GM10266 (cell line): Measurements from ENCODE around the gene MRPL28.

ENCODE experiments used
- DNase-seq: peaks from one replicate; pipeline ENCODE4 v3.0.0; 2012; ENCODE audit errors: extremely low spot score
- CTCF ChIP-seq: IDR thresholded peaks from 2 replicates; pipeline ENCODE4 v1.5.1; 2012; ENCODE audit warnings: mild to moderate bottlenecking, low read depth; ENCODE audit not compliant: control insufficient read depth, insufficient read depth; ENCODE audit errors: missing control alignments

The MRPL28 gene

GRCh38 chr16:374616-374926 lies 4.2 kb upstream of the MRPL28 start:
- TF ChIP-seq CTCF, result no peak
- DNase-seq, result no peak

- no peak for TF ChIP-seq CTCF
Observed at GRCh38 chr16:373848-374615, 3.7 kb upstream of the MRPL28 start.

DNA sequence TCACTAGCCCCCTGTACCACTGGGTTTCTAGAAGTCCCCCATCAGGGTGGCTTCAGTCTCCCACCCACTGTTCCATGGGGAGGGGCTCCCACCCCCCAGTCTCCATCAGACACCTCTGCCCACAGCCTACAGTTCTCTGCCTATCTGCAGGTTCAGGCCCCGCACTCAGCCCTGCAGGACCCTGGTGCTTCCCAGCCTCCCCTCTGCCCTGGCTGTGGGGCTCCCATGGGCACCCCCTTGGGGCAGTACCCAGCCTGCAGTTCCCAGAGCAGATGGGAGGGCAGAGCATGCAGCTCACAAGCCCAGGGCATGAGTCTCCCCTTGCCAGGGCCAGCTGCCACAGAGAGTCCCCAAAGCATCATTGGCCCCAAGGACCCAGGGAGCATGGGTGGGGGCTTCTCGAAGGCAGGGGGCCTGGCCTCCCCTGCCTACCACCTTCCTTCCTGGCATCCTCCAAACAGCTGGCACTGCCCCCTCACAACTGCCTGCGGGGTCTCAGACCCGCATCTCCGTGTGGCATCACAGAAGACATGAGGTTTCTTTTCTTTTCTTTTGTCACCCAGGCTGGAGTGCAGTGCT lies 2.8 kb upstream of the MRPL28 start:
- no peak for DNase-seq
- no peak for TF ChIP-seq CTCF

More at GRCh38 chr16:373848-374615, 3.7 kb upstream of the MRPL28 start:
- DNase-seq, result no peak

- no peak for TF ChIP-seq CTCF
- no peak for DNase-seq
Observed at GRCh38 chr16:372302-372983, 2.1 kb upstream of the MRPL28 start.

- no peak for TF ChIP-seq CTCF
- DNase-seq, result no peak
Observed at GRCh38 chr16:371515-372301, 1.4 kb upstream of the MRPL28 start.

GRCh38 chr16:370979-371514 lies 709 bp upstream of the MRPL28 start:
- TF ChIP-seq CTCF, result no peak
- peak; percentile 73 for DNase-seq
